HEK293 (cell line): ENCODE data around the gene ZNF536.

Experiments used
- CTCF ChIA-PET: fragments of 350-600 bp; formaldehyde crosslinking; extraction: SDS; loops from one replicate; lab custom pipeline; 2021; ENCODE audit warnings: antibody characterized with exemption; lab: Yijun Ruan, JAX
- POLR2A ChIA-PET: fragments of 300-600 bp; formaldehyde crosslinking; extraction: SDS; loops from one replicate; lab custom pipeline; 2020; ENCODE audit warnings: antibody characterized with exemption, inconsistent platforms; lab: Yijun Ruan, JAX
- H3K27ac ChIP-seq: fragments of 200-500 bp; sonication (Bioruptor generic); 2 replicates; pipeline ENCODE4 v1.5.1; 2014; ENCODE audit warnings: low read depth, low read length, control low read depth, inconsistent platforms; ENCODE audit errors: extremely low read depth
- H3K36me3 ChIP-seq, 2 experiments: fragments of 200-500 bp in 1 of 2; sonication (Bioruptor generic) in 1 of 2; 1 replicate in 1 of 2; 2 replicates in 1 of 2; pipeline ENCODE4 v1.5.1; 2014 to 2017; ENCODE audit warnings: inconsistent platforms in 2 of 2, low read length in 2 of 2; ENCODE audit not compliant: control insufficient read depth in 2 of 2, insufficient read depth in 1 of 2
- H3K4me1 ChIP-seq: fragments of 200-500 bp; sonication (Bioruptor generic); 2 replicates; pipeline ENCODE4 v1.5.1; 2014; ENCODE audit warnings: mild to moderate bottlenecking, low read length, inconsistent platforms; ENCODE audit not compliant: control insufficient read depth, insufficient read depth
- H3K4me3 ChIP-seq: 2 replicates; pipeline ENCODE4 v1.5.1; 2011; ENCODE audit warnings: low read depth, mild to moderate bottlenecking, control low read depth, low read length, moderate library complexity
- H3K9me3 ChIP-seq: fragments of 200-500 bp; sonication (Bioruptor generic); 2 replicates; pipeline ENCODE4 v1.5.1; 2014; ENCODE audit warnings: low read depth, low read length, inconsistent platforms; ENCODE audit not compliant: control insufficient read depth, insufficient read depth
- BCL11A ChIP-seq: fragments of 450-650 bp; formaldehyde crosslinking; IDR thresholded peaks from 2 replicates; pipeline ENCODE4 v1.5.1; 2016; ENCODE audit warnings: low read depth, missing biosample characterization, missing genetic modification characterization
- TCF7L2 ChIP-seq: IDR thresholded peaks from 2 replicates; pipeline ENCODE4 v1.6.1; 2011; ENCODE audit warnings: low read depth, mild to moderate bottlenecking, inconsistent platforms, low read length, moderate library complexity, borderline replicate concordance
- ZBTB17 ChIP-seq: fragments of 450-650 bp; formaldehyde crosslinking; IDR thresholded peaks from 2 replicates; pipeline ENCODE4 v1.5.1; 2016; ENCODE audit warnings: missing biosample characterization, missing genetic modification characterization
- ZBTB48 ChIP-seq: fragments of 450-650 bp; formaldehyde crosslinking; IDR thresholded peaks from 2 replicates; pipeline ENCODE4 v1.5.1; 2016; ENCODE audit warnings: missing biosample characterization, missing genetic modification characterization
- ZBTB7A ChIP-seq: fragments of 450-650 bp; formaldehyde crosslinking; IDR thresholded peaks from 2 replicates; pipeline ENCODE4 v1.5.1; 2016; ENCODE audit warnings: low read depth, missing biosample characterization, missing genetic modification characterization
- ZNF133 ChIP-seq: fragments of 450-650 bp; formaldehyde crosslinking; IDR thresholded peaks from 2 replicates; pipeline ENCODE4 v1.5.1; 2016; ENCODE audit warnings: missing biosample characterization, missing genetic modification characterization
- ZNF146 ChIP-seq: fragments of 450-650 bp; formaldehyde crosslinking; IDR thresholded peaks from 2 replicates; pipeline ENCODE4 v1.5.1; 2016; ENCODE audit warnings: missing biosample characterization, missing genetic modification characterization
- ZNF155 ChIP-seq: fragments of 450-650 bp; formaldehyde crosslinking; IDR thresholded peaks from 2 replicates; pipeline ENCODE4 v1.5.1; 2016; ENCODE audit warnings: missing biosample characterization, missing genetic modification characterization
- ZNF2 ChIP-seq: fragments of 450-650 bp; formaldehyde crosslinking; IDR thresholded peaks from 2 replicates; pipeline ENCODE4 v1.5.1; 2016; ENCODE audit warnings: missing biosample characterization, missing genetic modification characterization
- ZNF211 ChIP-seq: fragments of 450-650 bp; formaldehyde crosslinking; IDR thresholded peaks from 2 replicates; pipeline ENCODE4 v1.5.1; 2016; ENCODE audit warnings: low read depth, missing biosample characterization, missing genetic modification characterization
- ZNF223 ChIP-seq: fragments of 450-650 bp; formaldehyde crosslinking; IDR thresholded peaks from 2 replicates; pipeline ENCODE4 v1.5.1; 2016; ENCODE audit warnings: missing biosample characterization, missing genetic modification characterization
- ZNF239 ChIP-seq: fragments of 450-650 bp; formaldehyde crosslinking; IDR thresholded peaks from 2 replicates; pipeline ENCODE4 v1.5.1; 2016; ENCODE audit warnings: missing biosample characterization, missing genetic modification characterization
- ZNF248 ChIP-seq: fragments of 450-650 bp; formaldehyde crosslinking; IDR thresholded peaks from 2 replicates; pipeline ENCODE4 v1.5.1; 2017; ENCODE audit warnings: missing biosample characterization, missing genetic modification characterization
- ZNF366 ChIP-seq: fragments of 450-650 bp; formaldehyde crosslinking; conservative IDR thresholded peaks from 2 replicates; pipeline ENCODE4 v1.5.1; 2016; ENCODE audit warnings: missing biosample characterization, missing genetic modification characterization
- ZNF473 ChIP-seq: fragments of 450-650 bp; formaldehyde crosslinking; IDR thresholded peaks from 2 replicates; pipeline ENCODE4 v1.5.1; 2017; ENCODE audit warnings: missing biosample characterization, missing genetic modification characterization
- ZNF521 ChIP-seq: fragments of 450-650 bp; formaldehyde crosslinking; IDR thresholded peaks from 2 replicates; pipeline ENCODE4 v1.5.1; 2017; ENCODE audit warnings: missing biosample characterization, mild to moderate bottlenecking, missing genetic modification characterization
- ZNF530 ChIP-seq: fragments of 450-650 bp; formaldehyde crosslinking; IDR thresholded peaks from 2 replicates; pipeline ENCODE4 v1.5.1; 2016; ENCODE audit warnings: low read depth, missing biosample characterization, missing genetic modification characterization
- ZNF621 ChIP-seq: fragments of 450-650 bp; formaldehyde crosslinking; IDR thresholded peaks from 2 replicates; pipeline ENCODE4 v1.5.1; 2017; ENCODE audit warnings: missing biosample characterization, missing genetic modification characterization
- ZNF660 ChIP-seq: fragments of 450-650 bp; IDR thresholded peaks from 2 replicates; pipeline ENCODE4 v1.5.1; 2018; ENCODE audit warnings: missing biosample characterization, mild to moderate bottlenecking, missing genetic modification characterization
- ZNF664 ChIP-seq: fragments of 450-650 bp; formaldehyde crosslinking; IDR thresholded peaks from 2 replicates; pipeline ENCODE4 v1.5.1; 2016; ENCODE audit warnings: missing biosample characterization, missing genetic modification characterization
- ZNF785 ChIP-seq: fragments of 450-650 bp; formaldehyde crosslinking; IDR thresholded peaks from 2 replicates; pipeline ENCODE4 v1.5.1; 2016; ENCODE audit warnings: missing biosample characterization, missing genetic modification characterization
- TF ChIP-seq, protein P1 (sequence below): fragments of 450-650 bp; formaldehyde crosslinking; IDR thresholded peaks from 2 replicates; pipeline ENCODE4 v1.5.1; 2016; ENCODE audit warnings: missing biosample characterization, missing genetic modification characterization
- TF ChIP-seq, protein P2 (sequence below): fragments of 450-650 bp; formaldehyde crosslinking; IDR thresholded peaks from 2 replicates; pipeline ENCODE4 v1.5.1; 2016; ENCODE audit warnings: missing biosample characterization, missing genetic modification characterization
- TF ChIP-seq, protein P3 (sequence below): fragments of 450-650 bp; formaldehyde crosslinking; IDR thresholded peaks from 2 replicates; pipeline ENCODE4 v1.5.1; 2017; ENCODE audit warnings: missing biosample characterization, missing genetic modification characterization

ZNF536 gene

DNA sequence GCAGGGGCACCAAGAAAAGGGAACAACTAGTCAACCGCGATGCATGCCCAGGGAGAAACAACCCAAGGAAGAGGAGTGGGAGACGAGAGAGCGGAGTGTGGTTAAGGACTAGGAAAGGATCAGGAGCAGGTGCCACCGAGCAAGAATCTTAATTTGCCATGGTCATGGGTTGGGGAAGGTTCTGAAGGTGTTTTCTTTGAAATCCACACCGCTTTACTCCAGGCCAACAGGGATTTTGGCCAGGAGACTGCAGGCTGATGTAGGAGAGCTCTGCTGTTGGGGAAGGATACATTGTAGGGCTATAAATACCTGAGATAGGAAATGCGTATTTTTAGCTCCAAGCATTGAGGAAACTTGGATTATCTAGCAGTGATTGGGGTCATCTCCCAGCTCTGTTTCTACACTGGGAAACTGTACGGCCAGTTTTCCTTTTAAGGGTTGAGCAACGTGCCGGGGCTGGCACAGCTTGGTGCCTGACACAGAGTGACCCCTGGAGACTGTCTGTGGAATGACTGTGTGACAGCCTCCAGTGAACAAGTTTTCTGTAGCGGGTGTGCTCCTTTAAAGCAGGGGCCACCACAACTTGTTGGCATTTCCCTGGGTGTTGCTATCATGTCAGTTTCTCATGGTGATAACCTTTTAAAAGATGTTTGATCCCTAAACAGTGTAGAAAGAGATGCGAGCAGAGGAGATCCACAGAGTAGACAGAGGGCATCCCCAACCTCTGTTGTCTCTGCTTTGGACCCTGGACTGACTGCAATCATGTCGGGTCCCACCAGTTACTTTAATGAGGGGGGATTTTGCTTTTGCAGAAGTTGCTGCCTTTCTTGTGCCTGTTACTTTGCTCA lies 34.3 kb downstream of the ZNF536 start:
- Histone ChIP-seq H3K27ac (no peak overlapping the region), H3K4me1 (peaks cover 5% of the 10 kb centered on the region), H3K36me3 (peaks cover 0 to 4% of the 10 kb centered on the region in 2 experiments; a peak in 1 of 3 replicates), H3K9me3 (no peaks in the 10 kb centered on the region; the same call in none of the 2 replicates), H3K4me3 (no peak overlapping the region)
- POLR2A ChIA-PET = interaction anchor here (0.6 to 1.1 kb wide), 3 partner anchors 10 to 23 kb away, joined by 3 to 9 read pairs (median 3); no protein-coding TSS in a partner anchor
- CTCF ChIA-PET = interaction anchor here (0.6 to 1.7 kb wide), 23 partner anchors 9 to 551 kb away, joined by 3 to 15 read pairs (median 4); no protein-coding TSS in a partner anchor
- TF ChIP-seq ZNF660 (tag by site-specific recombination) = peak; percentile 62; the same call in 1 of the 2 replicates
- TF ChIP-seq ZBTB7A = no peak
- TF ChIP-seq ZBTB48 (tag by site-specific recombination) = peak; percentile 28; the same call in 1 of the 2 replicates
- peak; percentile 20; the same call in 1 of the 2 replicates for TF ChIP-seq ZBTB17 (tag by site-specific recombination)
- no peak for TF ChIP-seq ZNF2 (tag by site-specific recombination)
- TF ChIP-seq, protein P1, sequence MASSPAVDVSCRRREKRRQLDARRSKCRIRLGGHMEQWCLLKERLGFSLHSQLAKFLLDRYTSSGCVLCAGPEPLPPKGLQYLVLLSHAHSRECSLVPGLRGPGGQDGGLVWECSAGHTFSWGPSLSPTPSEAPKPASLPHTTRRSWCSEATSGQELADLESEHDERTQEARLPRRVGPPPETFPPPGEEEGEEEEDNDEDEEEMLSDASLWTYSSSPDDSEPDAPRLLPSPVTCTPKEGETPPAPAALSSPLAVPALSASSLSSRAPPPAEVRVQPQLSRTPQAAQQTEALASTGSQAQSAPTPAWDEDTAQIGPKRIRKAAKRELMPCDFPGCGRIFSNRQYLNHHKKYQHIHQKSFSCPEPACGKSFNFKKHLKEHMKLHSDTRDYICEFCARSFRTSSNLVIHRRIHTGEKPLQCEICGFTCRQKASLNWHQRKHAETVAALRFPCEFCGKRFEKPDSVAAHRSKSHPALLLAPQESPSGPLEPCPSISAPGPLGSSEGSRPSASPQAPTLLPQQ (tag by site-specific recombination) = peak; percentile 51
- TF ChIP-seq, protein P2, sequence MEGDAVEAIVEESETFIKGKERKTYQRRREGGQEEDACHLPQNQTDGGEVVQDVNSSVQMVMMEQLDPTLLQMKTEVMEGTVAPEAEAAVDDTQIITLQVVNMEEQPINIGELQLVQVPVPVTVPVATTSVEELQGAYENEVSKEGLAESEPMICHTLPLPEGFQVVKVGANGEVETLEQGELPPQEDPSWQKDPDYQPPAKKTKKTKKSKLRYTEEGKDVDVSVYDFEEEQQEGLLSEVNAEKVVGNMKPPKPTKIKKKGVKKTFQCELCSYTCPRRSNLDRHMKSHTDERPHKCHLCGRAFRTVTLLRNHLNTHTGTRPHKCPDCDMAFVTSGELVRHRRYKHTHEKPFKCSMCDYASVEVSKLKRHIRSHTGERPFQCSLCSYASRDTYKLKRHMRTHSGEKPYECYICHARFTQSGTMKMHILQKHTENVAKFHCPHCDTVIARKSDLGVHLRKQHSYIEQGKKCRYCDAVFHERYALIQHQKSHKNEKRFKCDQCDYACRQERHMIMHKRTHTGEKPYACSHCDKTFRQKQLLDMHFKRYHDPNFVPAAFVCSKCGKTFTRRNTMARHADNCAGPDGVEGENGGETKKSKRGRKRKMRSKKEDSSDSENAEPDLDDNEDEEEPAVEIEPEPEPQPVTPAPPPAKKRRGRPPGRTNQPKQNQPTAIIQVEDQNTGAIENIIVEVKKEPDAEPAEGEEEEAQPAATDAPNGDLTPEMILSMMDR (tag by site-specific recombination) = peak; percentile 60
- no peak for TF ChIP-seq ZNF223 (tag by site-specific recombination)

DNA sequence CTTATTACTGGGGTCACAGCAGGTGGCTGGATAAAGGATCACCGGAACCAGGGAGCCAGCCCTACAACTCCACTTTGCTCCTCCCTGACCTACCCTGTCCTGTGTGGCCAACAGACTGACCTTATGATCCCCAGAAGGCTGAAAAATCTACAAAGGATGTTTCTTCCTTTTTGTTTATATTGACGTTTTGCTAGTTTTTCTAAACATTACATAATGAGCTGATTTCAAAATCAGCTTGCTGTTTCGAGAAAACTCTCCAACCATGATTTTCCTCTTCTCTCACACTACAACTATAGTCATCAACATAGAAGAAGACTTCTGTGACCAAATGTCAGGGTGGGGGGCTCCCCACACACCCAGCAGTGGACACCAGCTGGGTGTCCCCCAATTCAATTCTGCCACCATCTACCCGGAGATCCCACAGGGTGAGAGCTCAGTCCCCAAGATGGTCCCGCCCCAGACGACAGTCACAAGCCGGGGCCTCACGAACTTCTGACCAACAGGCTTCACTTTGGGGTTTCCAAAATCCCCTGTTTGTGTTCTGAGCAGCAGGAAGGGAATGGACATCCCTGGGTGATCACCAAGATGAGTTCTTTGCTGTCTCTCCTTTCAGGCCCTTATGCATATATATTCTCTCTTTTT lies 35.0 kb downstream of the ZNF536 start:
- Histone ChIP-seq H3K27ac (no peak overlapping the region), H3K4me3 (no peak overlapping the region), H3K36me3 (peaks cover 0 to 4% of the 10 kb centered on the region in 2 experiments; a peak in 1 of 3 replicates), H3K9me3 (no peaks in the 10 kb centered on the region; the same call in none of the 2 replicates), H3K4me1 (peaks cover 5% of the 10 kb centered on the region)
- CTCF ChIA-PET = interaction anchor here (0.6 to 1.7 kb wide), 9 partner anchors 15 to 551 kb away, joined by 3 to 7 read pairs (median 4); no protein-coding TSS in a partner anchor
- POLR2A ChIA-PET = interaction anchor here (0.7 to 1.1 kb wide), 2 partner anchors 15 to 22 kb away, joined by 3 read pairs; no protein-coding TSS in a partner anchor
- TF ChIP-seq ZNF133 (tag by site-specific recombination) (no peak), ZNF530 (no peak)

DNA sequence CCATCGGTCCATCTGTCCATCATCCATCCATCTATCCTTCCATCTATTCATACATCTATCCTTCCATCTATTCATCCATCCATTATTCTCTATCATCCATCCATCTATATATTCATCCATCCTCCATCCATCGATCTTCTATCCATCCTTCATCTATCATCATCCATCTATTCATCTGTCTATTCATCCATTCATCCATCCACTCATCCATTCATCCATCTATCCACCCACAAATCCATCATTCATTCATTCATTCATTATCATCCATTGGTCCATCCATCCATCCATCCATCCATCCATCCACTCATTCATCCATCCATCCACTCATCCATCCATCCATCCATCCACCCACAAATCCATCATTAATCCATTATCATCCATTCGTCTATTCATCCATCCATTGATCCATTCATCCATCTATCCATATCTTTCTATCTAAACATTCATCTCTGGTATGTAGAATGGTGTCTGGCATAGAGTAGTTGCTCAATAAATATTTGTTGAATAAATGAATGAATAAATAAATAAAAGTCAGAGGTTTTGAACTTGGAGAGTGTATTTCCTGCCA lies 36.6 kb downstream of the ZNF536 start:
- Histone ChIP-seq H3K27ac (no peak overlapping the region), H3K4me1 (peaks cover 5% of the 10 kb centered on the region), H3K4me3 (no peak overlapping the region), H3K9me3 (no peaks in the 10 kb centered on the region; the same call in none of the 2 replicates), H3K36me3 (peaks cover 0 to 10% of the 10 kb centered on the region in 2 experiments; a peak in 2 of 3 replicates)
- ChIA-PET CTCF (interaction anchor here (1.3 kb wide), 1 partner anchor 15 kb away, joined by 3 read pairs; no protein-coding TSS in a partner anchor), POLR2A (no interaction called here)
- peak; percentile 68 for TF ChIP-seq ZNF664 (tag by site-specific recombination)
- TF ChIP-seq TCF7L2 = no peak
- peak; percentile 91; the same call in 1 of the 2 replicates for TF ChIP-seq ZNF155 (tag by site-specific recombination)
- TF ChIP-seq ZNF133 (tag by site-specific recombination) = 0 out of 2 replicates have a peak, but pooled peaks have one; percentile 12
- no peak for TF ChIP-seq BCL11A (tag by site-specific recombination)
- 0 out of 2 replicates have a peak, but pooled peaks have one; percentile 42 for TF ChIP-seq ZNF239
- TF ChIP-seq ZNF473 (tag by site-specific recombination) = peak; percentile 42; the same call in 1 of the 2 replicates
- TF ChIP-seq ZNF521 = peak; percentile 76; the same call in 1 of the 2 replicates
- TF ChIP-seq, protein P3, sequence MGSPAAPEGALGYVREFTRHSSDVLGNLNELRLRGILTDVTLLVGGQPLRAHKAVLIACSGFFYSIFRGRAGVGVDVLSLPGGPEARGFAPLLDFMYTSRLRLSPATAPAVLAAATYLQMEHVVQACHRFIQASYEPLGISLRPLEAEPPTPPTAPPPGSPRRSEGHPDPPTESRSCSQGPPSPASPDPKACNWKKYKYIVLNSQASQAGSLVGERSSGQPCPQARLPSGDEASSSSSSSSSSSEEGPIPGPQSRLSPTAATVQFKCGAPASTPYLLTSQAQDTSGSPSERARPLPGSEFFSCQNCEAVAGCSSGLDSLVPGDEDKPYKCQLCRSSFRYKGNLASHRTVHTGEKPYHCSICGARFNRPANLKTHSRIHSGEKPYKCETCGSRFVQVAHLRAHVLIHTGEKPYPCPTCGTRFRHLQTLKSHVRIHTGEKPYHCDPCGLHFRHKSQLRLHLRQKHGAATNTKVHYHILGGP (tag by site-specific recombination) = no peak
- TF ChIP-seq ZNF211 (tag by site-specific recombination) = 0 out of 2 replicates have a peak, but pooled peaks have one; percentile 13
- TF ChIP-seq ZNF248 (tag by site-specific recombination) = 0 out of 2 replicates have a peak, but pooled peaks have one; percentile 11
- peak; percentile 100 for TF ChIP-seq ZNF366 (tag by site-specific recombination)
- no peak for TF ChIP-seq ZNF621 (tag by site-specific recombination)
- TF ChIP-seq ZNF785 = peak; percentile 68; the same call in 1 of the 2 replicates
- 0 out of 2 replicates have a peak, but pooled peaks have one; percentile 4 for TF ChIP-seq ZNF146 (tag by site-specific recombination)
